Left colon (tissue), 2 donors: ENCODE data around the gene ANAPC13. TPM values are rescaled to one million over a fixed set of nuclear protein-coding genes. Genes with fewer than 3 reads are reported as not detected.

ENCODE experiments used
- ATAC-seq: fragments of 200-7000 bp; cut with Tn5 transposase; one replicate; pipeline ENCODE4 v1.9.1; 2020; ENCODE audit warnings: mild to moderate bottlenecking, moderate library complexity
- DNase-seq, 2 donors: peaks; one replicate each; pipeline ENCODE4 v3.0.0-alpha.2; 2020
- intact Hi-C, 2 donors: fragments of 100-400 bp; cut with DNase I in 1 of 2; cut with micrococcal nuclease in 1 of 2; formaldehyde crosslinking; loops; one replicate each; pipeline versions ENCODE4 v1.11.2 to v1.14.0; 2022; cut with DNase I, micrococcal nuclease
- total RNA-seq, 2 donors: library from RNA; stranded (reverse); fragmentation: NEBNext Ultra II Directional; extraction: Animal tissue kit (Norgen Biotek cat#: 25700); gene quantifications; one replicate each; pipeline ENCODE4 v1.2.1, GENCODE V29; 2021
- donor health status: DM: no; HTN: no; CAD: no.
- donor health status: DM: yes; HTN: yes; CAD: no.

Gene ANAPC13
- total RNA-seq, 2 donors from 2014 or later = 30.0 to 34.1 TPM

DNA sequence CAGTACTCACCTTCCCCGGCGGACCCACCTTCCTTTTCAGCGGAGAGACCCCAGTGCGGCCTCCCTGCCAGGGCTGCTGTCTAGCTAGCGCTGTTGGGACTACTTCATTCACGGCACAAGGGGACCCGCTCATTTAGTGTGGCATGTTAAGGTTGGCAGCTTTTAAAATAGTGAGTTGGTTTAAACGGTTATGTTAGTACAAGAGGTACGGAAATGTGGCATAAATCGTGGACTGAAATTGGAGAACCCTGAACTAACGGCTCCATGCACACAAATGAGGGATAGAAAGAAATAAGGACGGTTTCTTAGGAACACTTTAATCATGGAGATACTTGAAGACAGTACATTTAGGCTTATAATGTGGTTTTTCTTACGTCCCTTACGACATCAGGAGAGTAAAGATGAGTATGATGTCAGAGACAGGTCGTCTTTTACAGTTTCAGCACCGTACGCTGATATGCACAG is 824 bp upstream of the ANAPC13 start:
- ATAC-seq (peak; percentile 1), DNase-seq (no peak)

GRCh38 chr3:134485075-134485717 is 589 bp downstream of the ANAPC13 start:
- DNase-seq (peak; percentile 34 to 94), ATAC-seq (peak; percentile 27)
- intact Hi-C loops = no loop called here

More for the DNA sequence above, 824 bp upstream of the ANAPC13 start:
- intact Hi-C loops = no loop called here

DNA sequence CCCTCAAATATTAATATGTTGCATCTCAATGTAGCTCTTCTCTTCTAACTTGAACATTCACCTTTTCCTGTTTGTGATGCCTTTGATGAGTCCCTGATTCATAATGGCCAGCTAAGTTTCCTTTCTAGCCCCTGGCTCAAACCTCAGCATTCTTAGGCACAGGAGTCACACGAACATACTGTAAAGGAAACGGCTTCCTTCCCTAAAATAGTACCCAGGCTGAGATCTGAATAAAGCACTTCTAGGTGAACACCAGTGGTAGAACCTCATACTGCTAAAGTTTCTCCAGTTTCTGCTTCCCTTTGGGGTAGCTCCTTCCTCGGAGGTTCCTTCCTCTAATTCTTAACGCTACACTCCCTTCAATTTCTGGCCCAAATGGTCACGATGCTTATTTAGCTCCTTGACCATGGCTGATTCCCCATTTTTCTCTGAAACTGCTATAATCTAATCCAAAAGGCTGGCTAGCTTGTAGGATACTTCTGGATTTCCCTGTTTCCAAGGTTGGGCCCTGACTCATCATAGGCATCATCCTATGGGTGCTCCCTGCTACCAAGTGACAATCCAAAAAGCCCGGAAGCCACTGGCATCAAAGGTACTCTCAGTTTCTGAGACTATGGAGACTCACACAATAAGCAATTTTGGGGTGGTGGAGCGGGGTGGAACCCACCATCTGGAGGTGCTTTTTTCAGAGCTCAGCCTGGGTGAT is 2.4 kb downstream of the ANAPC13 start:
- DNase-seq (no peak), ATAC-seq (no peak)
- intact Hi-C loops = no loop called here

DNA sequence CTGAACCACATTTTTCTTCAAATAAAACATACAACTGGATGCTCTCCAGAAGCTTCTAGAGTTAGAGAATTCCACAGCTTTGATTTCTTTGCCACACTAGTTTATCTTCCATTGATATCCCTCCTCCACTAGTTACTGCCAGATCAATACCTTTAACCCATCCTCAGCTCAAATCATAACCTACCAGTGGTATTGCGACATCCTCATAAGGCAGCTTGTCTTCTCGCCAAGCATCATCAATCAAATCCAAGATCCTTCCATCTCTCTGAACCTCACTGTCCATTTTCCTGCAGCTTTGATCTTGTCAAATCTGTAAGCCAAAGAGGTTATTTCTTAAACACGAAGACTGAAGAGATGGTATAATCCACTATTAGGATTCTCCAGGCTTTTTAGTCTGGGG is 3.2 kb downstream of the ANAPC13 start:
- intact Hi-C loops = no loop called here
- ATAC-seq = no peak
- DNase-seq = no peak

GRCh38 chr3:134481166-134481565 is 4.6 kb downstream of the ANAPC13 start:
- ATAC-seq = no peak
- intact Hi-C loops = no loop called here
- no peak for DNase-seq

- no peak for DNase-seq
- no peak for ATAC-seq
- intact Hi-C loops = no loop called here
Observed at GRCh38 chr3:134480546-134480945, 5.2 kb downstream of the ANAPC13 start.

DNA sequence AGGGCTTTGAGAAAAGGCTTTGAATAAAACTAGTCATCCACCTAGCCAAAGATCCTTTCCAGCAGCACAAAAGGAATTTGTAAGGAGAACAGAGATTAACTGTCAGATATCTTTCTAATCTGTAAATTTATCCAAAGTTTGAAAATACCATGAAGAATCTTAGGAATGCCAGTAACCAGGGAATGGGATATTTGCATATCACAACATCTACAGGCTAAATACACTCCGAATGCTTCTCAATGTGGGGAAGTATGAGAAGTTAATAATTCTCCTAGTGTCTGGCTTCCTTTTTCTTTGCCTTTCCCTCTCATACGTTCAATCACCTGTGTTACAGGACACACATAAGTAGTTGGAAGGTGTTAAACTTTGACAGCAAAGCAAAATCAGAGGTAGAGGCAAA is 7.8 kb downstream of the ANAPC13 start:
- intact Hi-C loops = loop anchor here in 1 of 2 donors (10.0 kb wide), 2 partner anchors 103 to 263 kb away; partner anchors contain the start of gene AMOTL2
- ATAC-seq (no peak), DNase-seq (no peak)

DNA sequence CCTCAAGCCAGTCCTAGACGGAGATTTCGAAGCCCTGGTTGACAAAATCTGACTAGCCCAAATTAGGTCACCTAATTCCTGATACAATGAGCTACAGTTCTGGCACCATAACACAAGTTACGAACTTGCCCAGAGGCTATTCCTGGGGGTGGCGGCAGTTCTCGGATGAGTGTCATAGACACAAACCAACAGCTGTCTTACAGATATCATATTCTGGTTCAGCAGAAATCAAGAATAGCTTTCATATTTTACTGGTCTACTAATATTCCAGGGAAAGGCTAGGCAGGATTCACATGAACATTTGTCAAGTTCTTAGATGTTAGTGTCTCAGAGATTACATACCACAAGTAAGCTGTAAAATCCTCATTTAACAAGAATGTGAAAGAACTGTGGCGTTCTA is 8.8 kb downstream of the ANAPC13 start:
- ATAC-seq = no peak
- no peak for DNase-seq
- intact Hi-C loops = loop anchor here in 1 of 2 donors (10.0 kb wide), 2 partner anchors 102 to 262 kb away; partner anchors contain the start of gene AMOTL2

GRCh38 chr3:134476306-134476705 is 9.5 kb downstream of the ANAPC13 start:
- DNase-seq (no peak), ATAC-seq (no peak)
- intact Hi-C loops = loop anchor here in 1 of 2 donors (10.0 kb wide), 2 partner anchors 102 to 262 kb away; partner anchors contain the start of gene AMOTL2

GRCh38 chr3:134474956-134475355 is 10.8 kb downstream of the ANAPC13 start:
- intact Hi-C loops = loop anchor here in 1 of 2 donors (5.0 to 10.0 kb wide), 3 partner anchors 100 to 260 kb away; partner anchors contain the start of gene AMOTL2
- DNase-seq (no peak), ATAC-seq (no peak)

- DNase-seq = peak; percentile 41 to 88
- ATAC-seq = peak; percentile 75
- intact Hi-C loops = loop anchor here in 1 of 2 donors (5.0 to 10.0 kb wide), 3 partner anchors 99 to 259 kb away; partner anchors contain the start of gene AMOTL2
Observed at GRCh38 chr3:134473868-134474546, 11.8 kb downstream of the ANAPC13 start.

- DNase-seq (no peak), ATAC-seq (no peak)
- intact Hi-C loops = loop anchor here in 1 of 2 donors (5.0 to 10.0 kb wide), 3 partner anchors 98 to 258 kb away; partner anchors contain the start of gene AMOTL2
Observed at GRCh38 chr3:134472831-134473230, 13.0 kb downstream of the ANAPC13 start.

DNA sequence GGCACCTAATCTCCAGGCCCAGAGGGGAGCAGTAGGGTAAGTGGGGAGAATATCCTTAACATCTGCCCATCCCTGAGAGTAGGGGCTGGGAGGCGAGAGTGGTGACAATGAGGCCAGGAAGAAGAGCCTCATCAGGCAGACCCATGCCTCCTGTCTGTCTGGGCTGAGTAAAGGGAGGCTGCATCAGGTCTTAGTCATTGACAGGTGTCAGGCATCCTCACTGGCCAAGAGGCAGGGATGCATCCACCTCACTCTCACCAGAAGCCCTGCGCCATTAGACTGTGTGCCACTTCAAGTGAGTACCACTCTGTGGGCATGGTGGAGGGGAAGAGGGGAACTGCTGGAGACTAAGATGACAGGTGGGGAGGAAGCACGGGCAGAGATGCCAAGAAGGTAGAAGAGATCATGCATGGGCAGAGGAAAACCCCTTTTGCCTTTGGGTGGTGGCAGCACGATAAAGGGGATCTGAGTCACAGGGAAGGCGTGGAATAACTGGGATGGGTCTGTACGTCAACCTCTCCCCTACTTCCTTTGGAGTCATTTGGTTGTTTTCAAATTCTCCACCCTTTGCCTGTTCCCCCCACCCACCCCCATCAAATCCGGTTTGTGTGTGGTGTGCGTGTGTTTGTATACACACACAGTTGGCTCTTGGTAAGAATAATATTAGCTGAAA is 14.1 kb downstream of the ANAPC13 start:
- DNase-seq = no peak
- no peak for ATAC-seq
- intact Hi-C loops = loop anchor here in 1 of 2 donors (5.0 to 10.0 kb wide), 3 partner anchors 97 to 257 kb away; partner anchors contain the start of gene AMOTL2

DNA sequence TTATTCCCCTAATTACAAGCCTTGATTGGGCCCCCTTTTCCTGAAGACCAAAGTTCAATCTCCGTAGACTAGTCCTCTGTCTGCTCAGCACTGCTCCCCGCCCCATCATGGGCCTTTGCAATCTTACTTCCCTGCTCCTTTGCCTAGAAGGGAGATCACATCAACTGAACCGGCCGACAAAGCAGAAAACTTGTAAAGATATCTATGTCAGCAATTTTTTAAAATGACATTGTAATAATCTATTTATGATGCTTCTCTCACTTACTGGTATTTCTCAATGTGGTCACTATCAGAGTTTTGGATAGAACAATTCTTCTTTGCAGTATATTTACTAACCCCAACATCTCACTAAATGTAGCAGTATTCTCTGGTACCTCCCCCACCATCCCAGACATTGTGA is 17.3 kb downstream of the ANAPC13 start:
- intact Hi-C loops = loop anchor here in 1 of 2 donors (5.0 kb wide), 1 partner anchor 156 kb away; no protein-coding TSS in a partner anchor
- ATAC-seq = no peak
- no peak for DNase-seq

DNA sequence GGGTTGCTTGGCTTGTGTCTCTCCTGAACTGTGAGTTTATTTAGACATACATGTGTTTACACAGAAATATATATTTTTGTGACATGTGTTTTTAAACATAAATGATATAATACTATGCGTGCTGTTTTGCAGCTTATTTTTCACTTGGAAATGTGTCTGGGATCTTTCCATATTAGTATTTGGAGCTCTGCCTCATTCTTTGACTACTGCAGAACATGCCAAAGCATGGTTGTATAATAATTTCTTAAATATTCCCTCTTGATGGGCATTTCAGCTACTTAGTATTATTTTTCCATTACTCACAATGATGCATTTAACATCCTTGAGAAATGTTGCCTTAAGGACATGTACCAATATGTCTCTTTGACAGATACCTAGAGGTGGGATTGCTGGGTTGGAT is 19.5 kb downstream of the ANAPC13 start:
- ATAC-seq (no peak), DNase-seq (no peak)
- intact Hi-C loops = loop anchor here in 1 of 2 donors (5.0 kb wide), 1 partner anchor 154 kb away; no protein-coding TSS in a partner anchor

DNA sequence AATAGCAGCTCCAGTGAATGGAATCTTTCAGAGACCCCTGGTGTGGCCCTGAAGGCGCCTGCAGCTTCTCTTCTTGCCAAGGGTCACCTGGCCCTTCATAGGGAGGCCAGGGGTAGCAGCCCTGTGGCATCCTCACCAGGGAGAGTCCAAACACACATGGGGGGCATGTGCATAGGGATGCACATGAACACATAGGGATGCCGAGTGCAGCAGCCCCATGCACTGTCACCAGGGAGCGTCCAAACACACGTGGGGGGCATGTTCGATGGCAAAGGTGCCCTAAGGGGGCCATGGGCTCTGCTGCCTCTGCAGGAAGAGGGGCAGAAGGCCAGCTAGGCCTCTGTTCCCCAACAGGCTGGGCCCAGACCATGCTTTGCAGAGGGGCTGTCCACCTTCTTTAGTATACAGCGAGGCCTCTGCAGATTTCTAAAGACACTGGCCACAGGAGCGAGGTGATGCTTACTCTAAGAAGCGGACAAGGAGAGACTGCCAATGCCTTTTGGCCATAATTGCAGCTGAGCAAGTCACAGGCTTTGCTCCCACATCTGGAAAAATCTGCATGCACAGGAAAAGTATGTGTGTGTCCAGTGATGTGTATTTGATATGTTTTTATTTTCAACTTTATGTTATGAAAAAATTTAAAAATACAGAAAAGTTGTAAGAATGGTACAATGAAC is 21.0 kb downstream of the ANAPC13 start:
- no peak for ATAC-seq
- DNase-seq = no peak
- intact Hi-C loops = loop anchor here in 1 of 2 donors (5.0 kb wide), 1 partner anchor 153 kb away; no protein-coding TSS in a partner anchor

GRCh38 chr3:134464064-134464688 is 21.6 kb downstream of the ANAPC13 start:
- intact Hi-C loops = no loop called here
- ATAC-seq = no peak

More at GRCh38 chr3:134464064-134464688, 21.6 kb downstream of the ANAPC13 start:
- peak; percentile 25 to 51 for DNase-seq
